Trophoblast cell (in vitro differentiated cells and primary cell): ENCODE measurements around the gene LACRT.

ENCODE experiments used
- DNase-seq, 2 donors: peaks; one replicate each; pipeline ENCODE4 v3.0.0-alpha.2; 2016
- H2AFZ ChIP-seq: 2 replicates; pipeline ENCODE4 v1.6.1; 2013; ENCODE audit warnings: low read length, moderate library complexity, mild to moderate bottlenecking; ENCODE audit not compliant: insufficient read depth, poor library complexity
- H2AK5ac ChIP-seq: 2 replicates; pipeline ENCODE4 v1.6.1; 2013; ENCODE audit warnings: mild to moderate bottlenecking, low read length
- H2BK120ac ChIP-seq: 2 replicates; pipeline ENCODE4 v1.6.1; 2013; ENCODE audit warnings: low read length, mild to moderate bottlenecking, moderate library complexity; ENCODE audit not compliant: insufficient read depth, poor library complexity
- H2BK12ac ChIP-seq: 2 replicates; pipeline ENCODE4 v1.6.1; 2013; ENCODE audit warnings: mild to moderate bottlenecking, low read length, moderate library complexity
- H2BK5ac ChIP-seq: 2 replicates; pipeline ENCODE4 v1.6.1; 2013; ENCODE audit warnings: low read length, low read depth, moderate library complexity, mild to moderate bottlenecking; ENCODE audit not compliant: poor library complexity
- H3K14ac ChIP-seq: 2 replicates; pipeline ENCODE4 v1.6.1; 2013; ENCODE audit warnings: mild to moderate bottlenecking, low read length
- H3K18ac ChIP-seq: 2 replicates; pipeline ENCODE4 v1.6.1; 2013; ENCODE audit warnings: mild to moderate bottlenecking, low read length
- H3K23ac ChIP-seq: 2 replicates; pipeline ENCODE4 v1.6.1; 2013; ENCODE audit warnings: low read length
- H3K27ac ChIP-seq: 2 replicates; pipeline ENCODE4 v1.5.1; 2013; ENCODE audit warnings: low read depth, mild to moderate bottlenecking, inconsistent platforms, low read length, moderate library complexity
- H3K27me3 ChIP-seq: 2 replicates; pipeline ENCODE4 v1.6.1; 2013; ENCODE audit warnings: inconsistent platforms, mild to moderate bottlenecking, low read length, moderate library complexity; ENCODE audit not compliant: insufficient read depth
- H3K36me3 ChIP-seq, 2 experiments: 1 replicate in 1 of 2; 2 replicates in 1 of 2; pipeline ENCODE4 v1.6.1; 2013; ENCODE audit warnings: low read length in 2 of 2, mild to moderate bottlenecking in 2 of 2, moderate library complexity in 1 of 2; ENCODE audit not compliant: insufficient read depth in 2 of 2, control insufficient read depth in 1 of 2
- H3K4ac ChIP-seq: 2 replicates; pipeline ENCODE4 v1.6.1; 2013; ENCODE audit warnings: low read depth, mild to moderate bottlenecking, low read length, moderate library complexity
- H3K4me1 ChIP-seq, 2 experiments: 1 replicate in 1 of 2; 2 replicates in 1 of 2; pipeline ENCODE4 v1.6.1; 2013; ENCODE audit warnings: low read length in 2 of 2, mild to moderate bottlenecking in 2 of 2, moderate library complexity in 1 of 2; ENCODE audit not compliant: insufficient read depth in 2 of 2, control insufficient read depth in 1 of 2
- H3K4me2 ChIP-seq: 2 replicates; pipeline ENCODE4 v1.6.1; 2013; ENCODE audit warnings: inconsistent platforms, mild to moderate bottlenecking, low read length, moderate library complexity
- H3K4me3 ChIP-seq: 2 replicates; pipeline ENCODE4 v1.5.1; 2013; ENCODE audit warnings: mild to moderate bottlenecking, low read depth, low read length, inconsistent platforms
- H3K79me1 ChIP-seq: one replicate; pipeline ENCODE4 v1.6.1; 2013; ENCODE audit warnings: low read length
- H3K79me2 ChIP-seq: 2 replicates; pipeline ENCODE4 v1.6.1; 2013; ENCODE audit warnings: low read length, mild to moderate bottlenecking; ENCODE audit not compliant: control insufficient read depth, insufficient read depth, poor library complexity
- H3K9ac ChIP-seq: 2 replicates; pipeline ENCODE4 v1.6.1; 2013; ENCODE audit warnings: mild to moderate bottlenecking, low read length
- H3K9me3 ChIP-seq: 2 replicates; pipeline ENCODE4 v1.6.1; 2013; ENCODE audit warnings: low read depth, mild to moderate bottlenecking, control low read depth, inconsistent platforms, low read length; ENCODE audit not compliant: insufficient read depth
- H4K12ac ChIP-seq: 2 replicates; pipeline ENCODE4 v1.6.1; 2013; ENCODE audit warnings: low read depth, mild to moderate bottlenecking, low read length, moderate library complexity
- H4K8ac ChIP-seq: 2 replicates; pipeline ENCODE4 v1.6.1; 2013; ENCODE audit warnings: low read depth, mild to moderate bottlenecking, low read length, moderate library complexity
- H4K91ac ChIP-seq: one replicate; pipeline ENCODE4 v1.6.1; 2013; ENCODE audit warnings: low read depth, mild to moderate bottlenecking, low read length, moderate library complexity
- WGBS: extraction: QIAGEN DNeasy Blood & Tissue Kit; methylation state at CpG from one replicate; pipeline ENCODE4 v1.1.7; 2013; ENCODE audit warnings: missing lambda C conversion rate; ENCODE audit not compliant: insufficient read length, insufficient coverage; ENCODE audit errors: extremely low coverage; 5-methylcytosine and 5-hydroxymethylcytosine counted together

LACRT gene

GRCh38 chr12:54625598-54625997, 9.1 kb downstream of the LACRT start:
- Histone ChIP-seq H3K9me3 (peaks cover 8% of the 10 kb centered on the region), H2AFZ (no peak overlapping the region), H3K4me2 (no peak overlapping the region), H4K91ac (no peak overlapping the region), H2BK12ac (no peak overlapping the region), H3K4me3 (no peak overlapping the region), H3K27me3 (no peaks in the 10 kb centered on the region), H3K36me3 (no peaks in the 10 kb centered on the region), H4K12ac (no peak overlapping the region), H3K23ac (no peak overlapping the region), H2BK120ac (no peak overlapping the region), H3K4ac (no peak overlapping the region), H2AK5ac (no peak overlapping the region), H2BK5ac (no peak overlapping the region), H3K9ac (no peak overlapping the region), H3K79me2 (no peaks in the 10 kb centered on the region), H3K4me1 (no peaks in the 10 kb centered on the region), H3K79me1 (no peaks in the 10 kb centered on the region), H3K18ac (no peak overlapping the region), H4K8ac (no peak overlapping the region), H3K27ac (no peak overlapping the region), H3K14ac (no peak overlapping the region)
- no peak for DNase-seq

GRCh38 chr12:54624315-54625279, 10.1 kb downstream of the LACRT start:
- Histone ChIP-seq H3K4me1 (no peaks in the 10 kb centered on the region), H2AFZ (no peak overlapping the region), H2AK5ac (no peak overlapping the region), H3K23ac (no peak overlapping the region), H2BK120ac (no peak overlapping the region), H3K14ac (no peak overlapping the region), H3K27ac (no peak overlapping the region), H3K4ac (no peak overlapping the region), H4K91ac (no peak overlapping the region), H3K9me3 (peaks cover 8% of the 10 kb centered on the region), H3K4me3 (no peak overlapping the region), H3K79me2 (no peaks in the 10 kb centered on the region), H4K8ac (no peak overlapping the region), H3K18ac (no peak overlapping the region), H2BK12ac (no peak overlapping the region), H3K27me3 (no peaks in the 10 kb centered on the region), H3K79me1 (no peaks in the 10 kb centered on the region), H3K4me2 (no peak overlapping the region), H2BK5ac (no peak overlapping the region), H3K9ac (no peak overlapping the region), H3K36me3 (no peaks in the 10 kb centered on the region), H4K12ac (no peak overlapping the region)
- WGBS: no CpG with 5 or more reads among the region's 5 CpGs
- DNase-seq: peak in 1 of 2 donors; percentile 21

GRCh38 chr12:54622463-54623183, 12.1 kb downstream of the LACRT start:
- peaks cover 2% of the 10 kb centered on the region for H3K9me3 ChIP-seq
- H3K79me1 ChIP-seq: no peaks in the 10 kb centered on the region
- no peak overlapping the region for H3K14ac ChIP-seq
- no peak overlapping the region for H3K4me2 ChIP-seq
- H4K12ac ChIP-seq: no peak overlapping the region
- H3K4ac ChIP-seq: no peak overlapping the region
- no peak overlapping the region for H4K8ac ChIP-seq
- no peak overlapping the region for H3K27ac ChIP-seq
- no peak overlapping the region for H3K9ac ChIP-seq
- H3K4me1 ChIP-seq: no peaks in the 10 kb centered on the region
- no peak overlapping the region for H2BK120ac ChIP-seq
- H2AFZ ChIP-seq: no peak overlapping the region
- no peak overlapping the region for H4K91ac ChIP-seq
- no peak overlapping the region for H3K23ac ChIP-seq
- H3K79me2 ChIP-seq: no peaks in the 10 kb centered on the region
- no peaks in the 10 kb centered on the region for H3K36me3 ChIP-seq
- no peak overlapping the region for H2BK5ac ChIP-seq
- H3K27me3 ChIP-seq: no peaks in the 10 kb centered on the region
- no peak overlapping the region for H2AK5ac ChIP-seq
- no peak overlapping the region for H2BK12ac ChIP-seq
- no peak overlapping the region for H3K4me3 ChIP-seq
- no peak overlapping the region for H3K18ac ChIP-seq
- DNase-seq: peak in 1 of 2 donors; percentile 63

GRCh38 chr12:54616933-54617680, 17.6 kb downstream of the LACRT start:
- no peak overlapping the region for H4K91ac ChIP-seq
- H3K36me3 ChIP-seq: no peaks in the 10 kb centered on the region
- no peak for DNase-seq
- H2BK120ac ChIP-seq: no peak overlapping the region
- no peak overlapping the region for H3K27ac ChIP-seq
- no CpG with 5 or more reads among the region's 6 CpGs for WGBS
- no peak overlapping the region for H3K4ac ChIP-seq
- H3K4me2 ChIP-seq: no peak overlapping the region
- no peaks in the 10 kb centered on the region for H3K79me1 ChIP-seq
- H2AFZ ChIP-seq: no peak overlapping the region
- no peak overlapping the region for H3K14ac ChIP-seq
- no peak overlapping the region for H4K8ac ChIP-seq
- no peaks in the 10 kb centered on the region for H3K27me3 ChIP-seq
- no peak overlapping the region for H4K12ac ChIP-seq
- no peak overlapping the region for H2BK12ac ChIP-seq
- H3K79me2 ChIP-seq: no peaks in the 10 kb centered on the region
- H3K4me1 ChIP-seq: no peaks in the 10 kb centered on the region
- H2AK5ac ChIP-seq: no peak overlapping the region
- peaks cover 1% of the 10 kb centered on the region for H3K9me3 ChIP-seq
- no peak overlapping the region for H3K23ac ChIP-seq
- no peak overlapping the region for H2BK5ac ChIP-seq
- H3K4me3 ChIP-seq: no peak overlapping the region
- H3K9ac ChIP-seq: no peak overlapping the region
- no peak overlapping the region for H3K18ac ChIP-seq
